RWPE2 (cell line): ENCODE results near the gene FBF1.

Source experiments
- ATAC-seq: fragments of 200-7000 bp; cut with Tn5 transposase; 3 replicates; pipeline ENCODE4 v1.9.1; 2021; ENCODE audit warnings: low read depth
- DNase-seq: peaks from one replicate; pipeline ENCODE4 v3.0.0-alpha.2; 2020; ENCODE audit warnings: low spot score
- H3K27ac ChIP-seq: fragments of 450-650 bp; 2 replicates; pipeline ENCODE4 v1.5.1; 2017; ENCODE audit warnings: mild to moderate bottlenecking; ENCODE audit not compliant: poor library complexity, severe bottlenecking
- H3K27me3 ChIP-seq: fragments of 250-450 bp; sonication (Bioruptor Pico); 2 replicates; pipeline ENCODE4 v1.5.1; 2021; ENCODE audit warnings: mild to moderate bottlenecking, moderate library complexity; ENCODE audit not compliant: insufficient read depth, poor library complexity, severe bottlenecking
- H3K36me3 ChIP-seq: fragments of 250-450 bp; sonication (Bioruptor Pico); 2 replicates; pipeline ENCODE4 v1.5.1; 2020; ENCODE audit warnings: low read depth, mild to moderate bottlenecking, moderate library complexity
- H3K4me1 ChIP-seq: fragments of 250-450 bp; sonication (Bioruptor Pico); 2 replicates; pipeline ENCODE4 v1.5.1; 2021; ENCODE audit warnings: mild to moderate bottlenecking, moderate library complexity; ENCODE audit not compliant: insufficient read depth, poor library complexity, severe bottlenecking
- H3K4me3 ChIP-seq: fragments of 250-450 bp; sonication (Bioruptor Pico); 2 replicates; pipeline ENCODE4 v1.5.1; 2021; ENCODE audit warnings: mild to moderate bottlenecking, moderate library complexity; ENCODE audit not compliant: severe bottlenecking
- H3K9me3 ChIP-seq: fragments of 250-450 bp; sonication (Bioruptor Pico); 2 replicates; pipeline ENCODE4 v1.5.1; 2021; ENCODE audit warnings: mild to moderate bottlenecking, moderate library complexity; ENCODE audit not compliant: severe bottlenecking
- CTCF ChIP-seq: fragments of 450-650 bp; IDR thresholded peaks from one replicate; pipeline ENCODE4 v1.5.1; 2017; ENCODE audit warnings: mild to moderate bottlenecking, moderate library complexity; ENCODE audit not compliant: poor library complexity, severe bottlenecking

The FBF1 gene

GRCh38 chr17:75922963-75923874, 17.6 kb downstream of the FBF1 start:
- H3K36me3 ChIP-seq: peaks cover 21% of the 10 kb centered on the region
- H3K27ac ChIP-seq: no peak overlapping the region

GRCh38 chr17:75922173-75922961, 18.5 kb downstream of the FBF1 start:
- H3K27me3 ChIP-seq: no peaks in the 10 kb centered on the region
- no peak overlapping the region for H3K27ac ChIP-seq
- ATAC-seq (no peak), DNase-seq (no peak)
- TF ChIP-seq CTCF: no peak
- no peaks in the 10 kb centered on the region for H3K4me1 ChIP-seq
- peaks cover 16% of the 10 kb centered on the region for H3K36me3 ChIP-seq
- no peaks in the 10 kb centered on the region for H3K9me3 ChIP-seq
- no peak overlapping the region for H3K4me3 ChIP-seq

More at GRCh38 chr17:75922963-75923874, 17.6 kb downstream of the FBF1 start:
- Histone ChIP-seq H3K4me3 (no peak overlapping the region), H3K27me3 (no peaks in the 10 kb centered on the region), H3K4me1 (no peaks in the 10 kb centered on the region), H3K9me3 (no peaks in the 10 kb centered on the region)
- TF ChIP-seq CTCF: no peak
- DNase-seq (no peak), ATAC-seq (no peak)

GRCh38 chr17:75921596-75921995, 19.2 kb downstream of the FBF1 start:
- TF ChIP-seq CTCF: no peak
- H3K9me3 ChIP-seq: no peaks in the 10 kb centered on the region
- H3K36me3 ChIP-seq: peaks cover 16% of the 10 kb centered on the region
- ATAC-seq: no peak; the same call in 2 of the 3 replicates
- H3K27ac ChIP-seq: no peak overlapping the region
- no peaks in the 10 kb centered on the region for H3K27me3 ChIP-seq
- H3K4me3 ChIP-seq: no peak overlapping the region
- no peak for DNase-seq
- H3K4me1 ChIP-seq: no peaks in the 10 kb centered on the region

GRCh38 chr17:75920045-75920560, 20.7 kb downstream of the FBF1 start:
- no peak for DNase-seq
- no peak for ATAC-seq

More at GRCh38 chr17:75920045-75920560, 20.7 kb downstream of the FBF1 start:
- H3K9me3 ChIP-seq: no peaks in the 10 kb centered on the region
- peaks cover 16% of the 10 kb centered on the region for H3K36me3 ChIP-seq
- H3K27ac ChIP-seq: no peak overlapping the region
- H3K27me3 ChIP-seq: no peaks in the 10 kb centered on the region
- TF ChIP-seq CTCF: no peak
- H3K4me1 ChIP-seq: no peaks in the 10 kb centered on the region
- H3K4me3 ChIP-seq: no peak overlapping the region
